Measurements from ENCODE around the gene DGKD.

DGKD gene

GRCh38 chr2:233428008-233428407 is 73.7 kb downstream of the DGKD start:
- no peak overlapping the region for H3K9ac ChIP-seq (ENCODE audit: low read length)
- H3K4me3 ChIP-seq (ENCODE audit: low read length), result no peak overlapping the region
- no peak overlapping the region for H3K27ac ChIP-seq (ENCODE audit: low read length)
- no peaks in the 10 kb centered on the region for H3K4me1 ChIP-seq (ENCODE audit: control insufficient read depth, low read depth, low read length)
- H3K27me3 ChIP-seq (ENCODE audit: control insufficient read depth, insufficient read depth, low read length), result no peaks in the 10 kb centered on the region
- no peaks in the 10 kb centered on the region for H3K36me3 ChIP-seq (ENCODE audit: control insufficient read depth, low read depth, low read length)
- H3K9me3 ChIP-seq (ENCODE audit: control insufficient read depth, low read depth, low read length), result no peaks in the 10 kb centered on the region

GRCh38 chr2:233428438-233428837 is 74.1 kb downstream of the DGKD start:
- Histone ChIP-seq H3K4me3 (ENCODE audit: low read length) (no peak overlapping the region), H3K27ac (ENCODE audit: low read length) (no peak overlapping the region), H3K4me1 (ENCODE audit: control insufficient read depth, low read depth, low read length) (no peaks in the 10 kb centered on the region), H3K27me3 (ENCODE audit: control insufficient read depth, insufficient read depth, low read length) (no peaks in the 10 kb centered on the region), H3K9ac (ENCODE audit: low read length) (no peak overlapping the region), H3K36me3 (ENCODE audit: control insufficient read depth, low read depth, low read length) (no peaks in the 10 kb centered on the region), H3K9me3 (ENCODE audit: control insufficient read depth, low read depth, low read length) (no peaks in the 10 kb centered on the region)

GRCh38 chr2:233429175-233429897 is 75.0 kb downstream of the DGKD start:
- Histone ChIP-seq H3K9ac (ENCODE audit: low read length) (no peak overlapping the region), H3K4me3 (ENCODE audit: low read length) (no peak overlapping the region), H3K4me1 (ENCODE audit: control insufficient read depth, low read depth, low read length) (no peaks in the 10 kb centered on the region), H3K27ac (ENCODE audit: low read length) (no peak overlapping the region), H3K27me3 (ENCODE audit: control insufficient read depth, insufficient read depth, low read length) (no peaks in the 10 kb centered on the region), H3K36me3 (ENCODE audit: control insufficient read depth, low read depth, low read length) (no peaks in the 10 kb centered on the region), H3K9me3 (ENCODE audit: control insufficient read depth, low read depth, low read length) (no peaks in the 10 kb centered on the region)

- Histone ChIP-seq H3K36me3 (ENCODE audit: control insufficient read depth, low read depth, low read length) (no peaks in the 10 kb centered on the region), H3K9me3 (ENCODE audit: control insufficient read depth, low read depth, low read length) (no peaks in the 10 kb centered on the region), H3K4me1 (ENCODE audit: control insufficient read depth, low read depth, low read length) (no peaks in the 10 kb centered on the region), H3K27me3 (ENCODE audit: control insufficient read depth, insufficient read depth, low read length) (no peaks in the 10 kb centered on the region), H3K27ac (ENCODE audit: low read length) (no peak overlapping the region), H3K4me3 (ENCODE audit: low read length) (no peak overlapping the region), H3K9ac (ENCODE audit: low read length) (no peak overlapping the region)
Observed at GRCh38 chr2:233430081-233430480, 75.8 kb downstream of the DGKD start.

GRCh38 chr2:233430651-233431050 is 76.4 kb downstream of the DGKD start:
- H3K36me3 ChIP-seq (ENCODE audit: control insufficient read depth, low read depth, low read length), result no peaks in the 10 kb centered on the region
- H3K9ac ChIP-seq (ENCODE audit: low read length), result no peak overlapping the region
- no peak overlapping the region for H3K27ac ChIP-seq (ENCODE audit: low read length)
- no peaks in the 10 kb centered on the region for H3K4me1 ChIP-seq (ENCODE audit: control insufficient read depth, low read depth, low read length)
- H3K9me3 ChIP-seq (ENCODE audit: control insufficient read depth, low read depth, low read length), result no peaks in the 10 kb centered on the region
- H3K4me3 ChIP-seq (ENCODE audit: low read length), result no peak overlapping the region
- H3K27me3 ChIP-seq (ENCODE audit: control insufficient read depth, insufficient read depth, low read length), result no peaks in the 10 kb centered on the region

GRCh38 chr2:233433029-233433428 is 78.7 kb downstream of the DGKD start:
- Histone ChIP-seq H3K27me3 (ENCODE audit: control insufficient read depth, insufficient read depth, low read length) (no peaks in the 10 kb centered on the region), H3K4me1 (ENCODE audit: control insufficient read depth, low read depth, low read length) (no peaks in the 10 kb centered on the region), H3K27ac (ENCODE audit: low read length) (no peak overlapping the region), H3K9me3 (ENCODE audit: control insufficient read depth, low read depth, low read length) (no peaks in the 10 kb centered on the region), H3K4me3 (ENCODE audit: low read length) (no peak overlapping the region), H3K9ac (ENCODE audit: low read length) (no peak overlapping the region), H3K36me3 (ENCODE audit: control insufficient read depth, low read depth, low read length) (peaks cover 6% of the 10 kb centered on the region)

- H3K27me3 ChIP-seq (ENCODE audit: control insufficient read depth, insufficient read depth, low read length), result no peaks in the 10 kb centered on the region
- no peak overlapping the region for H3K9ac ChIP-seq (ENCODE audit: low read length)
- no peaks in the 10 kb centered on the region for H3K4me1 ChIP-seq (ENCODE audit: control insufficient read depth, low read depth, low read length)
- H3K4me3 ChIP-seq (ENCODE audit: low read length), result no peak overlapping the region
- H3K27ac ChIP-seq (ENCODE audit: low read length), result no peak overlapping the region
- H3K9me3 ChIP-seq (ENCODE audit: control insufficient read depth, low read depth, low read length), result no peaks in the 10 kb centered on the region
- H3K36me3 ChIP-seq (ENCODE audit: control insufficient read depth, low read depth, low read length), result peaks cover 6% of the 10 kb centered on the region
Observed at GRCh38 chr2:233433794-233434193, 79.5 kb downstream of the DGKD start.

- H3K36me3 ChIP-seq (ENCODE audit: control insufficient read depth, low read depth, low read length), result peaks cover 6% of the 10 kb centered on the region
- H3K9ac ChIP-seq (ENCODE audit: low read length), result no peak overlapping the region
- H3K27ac ChIP-seq (ENCODE audit: low read length), result no peak overlapping the region
- no peaks in the 10 kb centered on the region for H3K9me3 ChIP-seq (ENCODE audit: control insufficient read depth, low read depth, low read length)
- H3K4me1 ChIP-seq (ENCODE audit: control insufficient read depth, low read depth, low read length), result no peaks in the 10 kb centered on the region
- H3K4me3 ChIP-seq (ENCODE audit: low read length), result no peak overlapping the region
- H3K27me3 ChIP-seq (ENCODE audit: control insufficient read depth, insufficient read depth, low read length), result no peaks in the 10 kb centered on the region
Observed at GRCh38 chr2:233434666-233435330, 80.5 kb downstream of the DGKD start.

GRCh38 chr2:233435436-233436190 is 81.3 kb downstream of the DGKD start:
- no peak overlapping the region for H3K4me3 ChIP-seq (ENCODE audit: low read length)
- no peaks in the 10 kb centered on the region for H3K27me3 ChIP-seq (ENCODE audit: control insufficient read depth, insufficient read depth, low read length)
- no peak overlapping the region for H3K9ac ChIP-seq (ENCODE audit: low read length)
- no peaks in the 10 kb centered on the region for H3K4me1 ChIP-seq (ENCODE audit: control insufficient read depth, low read depth, low read length)
- peaks cover 6% of the 10 kb centered on the region for H3K36me3 ChIP-seq (ENCODE audit: control insufficient read depth, low read depth, low read length)
- no peaks in the 10 kb centered on the region for H3K9me3 ChIP-seq (ENCODE audit: control insufficient read depth, low read depth, low read length)
- H3K27ac ChIP-seq (ENCODE audit: low read length), result no peak overlapping the region

GRCh38 chr2:233436191-233436581 is 81.9 kb downstream of the DGKD start:
- no peaks in the 10 kb centered on the region for H3K27me3 ChIP-seq (ENCODE audit: control insufficient read depth, insufficient read depth, low read length)
- H3K27ac ChIP-seq (ENCODE audit: low read length), result no peak overlapping the region
- H3K4me3 ChIP-seq (ENCODE audit: low read length), result no peak overlapping the region
- no peaks in the 10 kb centered on the region for H3K9me3 ChIP-seq (ENCODE audit: control insufficient read depth, low read depth, low read length)
- H3K36me3 ChIP-seq (ENCODE audit: control insufficient read depth, low read depth, low read length), result peaks cover 6% of the 10 kb centered on the region
- no peak overlapping the region for H3K9ac ChIP-seq (ENCODE audit: low read length)
- no peaks in the 10 kb centered on the region for H3K4me1 ChIP-seq (ENCODE audit: control insufficient read depth, low read depth, low read length)

- H3K9ac ChIP-seq (ENCODE audit: low read length), result no peak overlapping the region
- H3K9me3 ChIP-seq (ENCODE audit: control insufficient read depth, low read depth, low read length), result no peaks in the 10 kb centered on the region
- no peak overlapping the region for H3K27ac ChIP-seq (ENCODE audit: low read length)
- H3K27me3 ChIP-seq (ENCODE audit: control insufficient read depth, insufficient read depth, low read length), result no peaks in the 10 kb centered on the region
- H3K4me1 ChIP-seq (ENCODE audit: control insufficient read depth, low read depth, low read length), result no peaks in the 10 kb centered on the region
- peaks cover 6% of the 10 kb centered on the region for H3K36me3 ChIP-seq (ENCODE audit: control insufficient read depth, low read depth, low read length)
- no peak overlapping the region for H3K4me3 ChIP-seq (ENCODE audit: low read length)
Observed at GRCh38 chr2:233436691-233437438, 82.6 kb downstream of the DGKD start.
